Measurements from ENCODE around the gene COL8A2.

The COL8A2 gene

DNA sequence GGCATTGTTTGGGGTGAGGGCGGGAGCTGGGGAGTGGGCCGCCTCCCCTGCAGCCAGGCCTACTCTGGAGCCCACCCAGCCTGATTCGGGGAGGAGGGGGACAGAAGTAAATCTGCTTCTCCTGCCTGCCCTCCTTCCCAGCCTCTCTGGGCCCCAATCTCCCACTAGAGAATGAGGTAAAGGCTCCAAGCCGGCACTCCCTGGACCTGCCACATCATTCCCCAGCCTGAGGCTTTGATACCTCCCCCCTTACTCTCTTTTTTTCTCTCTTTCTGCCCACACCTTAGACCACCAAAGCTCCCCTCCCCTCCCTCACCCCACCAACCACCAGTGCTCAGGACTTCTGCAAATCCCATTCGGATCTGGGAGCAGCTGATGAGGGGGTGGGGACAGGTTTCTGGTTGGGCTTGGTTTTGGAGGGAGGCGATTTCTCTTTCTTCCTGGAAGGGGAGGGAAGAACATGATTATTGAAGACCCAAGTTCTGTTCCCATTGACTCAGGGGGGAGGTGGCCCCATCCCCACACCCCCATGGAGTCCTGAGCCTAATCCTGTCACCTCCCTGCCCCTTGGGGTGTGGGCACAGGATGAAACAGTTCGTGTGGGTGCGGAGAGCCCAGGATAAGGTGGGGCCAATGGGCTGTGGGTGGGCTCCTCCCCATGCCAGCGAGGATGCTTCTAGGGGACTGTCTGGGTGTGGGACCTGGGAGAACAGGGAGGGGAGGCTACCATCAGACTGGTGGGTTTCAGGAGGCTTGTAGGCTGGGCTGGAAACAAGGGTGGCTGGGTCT lies 32.3 kb upstream of the COL8A2 start:
- no peak for DNase-seq

DNA sequence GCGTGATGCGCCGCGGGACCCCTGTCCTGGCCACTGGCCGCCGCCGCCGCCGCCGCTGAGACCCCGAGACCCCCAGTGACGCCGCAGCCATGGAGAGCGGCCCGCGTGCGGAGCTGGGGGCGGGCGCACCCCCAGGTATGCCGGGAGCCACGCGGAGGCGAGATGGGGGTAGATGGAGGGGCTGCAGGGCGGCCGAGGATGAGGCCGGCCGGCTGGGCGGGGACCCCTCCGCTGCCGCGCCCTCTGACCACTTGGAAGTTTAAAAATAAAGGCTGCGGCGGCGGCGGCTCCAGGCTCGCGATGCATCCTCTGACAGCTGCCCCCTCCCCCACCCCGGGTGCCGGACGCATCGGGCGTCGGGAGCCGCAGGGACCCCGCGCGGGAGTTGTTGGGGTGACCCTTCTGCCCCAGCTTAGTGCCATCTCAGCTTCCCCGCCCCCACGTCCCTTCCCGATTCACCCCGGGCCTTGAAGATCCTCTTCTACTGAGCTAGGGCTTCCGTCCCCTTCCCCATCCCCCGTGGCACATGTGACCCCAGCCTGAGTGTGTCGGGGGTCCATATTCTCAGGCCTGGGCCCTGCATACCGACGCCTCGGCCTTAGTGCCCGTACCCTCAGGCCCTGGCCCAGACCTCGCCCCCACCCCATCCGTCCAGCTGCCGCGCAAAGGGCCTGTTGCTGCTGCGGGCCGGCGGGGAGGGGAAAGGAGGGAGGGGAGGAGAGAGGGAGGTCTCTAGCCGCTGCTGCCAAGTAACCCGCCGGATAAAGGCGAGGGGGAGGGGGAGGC lies 31.5 kb upstream of the COL8A2 start:
- DNase-seq, result no peak

DNA sequence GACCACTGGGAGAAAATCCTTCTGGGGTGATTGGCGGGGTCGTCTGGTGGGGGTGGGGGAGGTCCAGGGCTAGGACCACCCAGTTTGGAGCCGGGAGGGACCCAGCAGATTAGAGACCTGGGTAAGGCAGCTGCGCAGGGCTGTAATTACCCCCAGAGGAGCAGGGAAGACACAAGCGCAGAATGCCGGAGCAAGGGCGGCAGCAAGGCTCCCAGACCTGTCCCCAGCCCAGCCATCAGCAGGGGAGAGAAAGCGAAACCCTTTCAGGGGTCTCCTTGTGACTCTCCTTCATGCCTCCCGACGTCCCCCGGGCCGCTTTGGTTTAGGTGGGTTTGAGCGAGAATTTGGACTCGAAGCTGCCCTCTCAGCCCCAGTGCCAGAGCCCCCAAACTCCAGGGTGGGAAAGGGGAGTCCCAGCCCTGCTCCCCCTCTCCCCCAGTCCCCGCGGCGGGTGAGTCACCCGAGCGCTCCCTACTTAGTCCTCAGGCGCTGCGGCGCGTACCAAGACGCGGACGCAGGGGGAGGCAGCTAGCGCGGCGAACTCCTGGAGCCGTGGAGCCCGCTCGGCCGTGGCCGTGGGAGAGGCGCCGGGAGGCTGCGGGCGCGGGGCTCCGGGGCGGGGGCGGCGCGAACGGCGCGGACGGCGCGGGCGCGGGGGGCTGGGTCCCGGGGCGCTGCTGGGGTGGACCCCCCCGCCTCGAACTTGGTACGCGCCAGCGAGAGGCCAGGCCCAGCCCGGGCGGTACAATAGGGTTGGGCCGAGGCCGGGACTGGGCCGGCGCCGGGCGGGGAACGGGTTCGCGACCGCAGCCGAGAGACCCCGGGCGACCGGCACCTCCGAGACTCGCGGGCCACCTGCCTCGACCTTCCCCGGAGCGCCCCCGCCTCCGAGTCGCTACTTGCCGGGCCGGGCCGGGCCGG lies 30.6 kb upstream of the COL8A2 start, which contains the start of gene MAP7D1:
TSS of gene MAP7D1 (plus strand) at position 753 of the 921 bp plus-strand sequence. CDS start 258 bp downstream, outside the sequence.
- no peak for DNase-seq

DNA sequence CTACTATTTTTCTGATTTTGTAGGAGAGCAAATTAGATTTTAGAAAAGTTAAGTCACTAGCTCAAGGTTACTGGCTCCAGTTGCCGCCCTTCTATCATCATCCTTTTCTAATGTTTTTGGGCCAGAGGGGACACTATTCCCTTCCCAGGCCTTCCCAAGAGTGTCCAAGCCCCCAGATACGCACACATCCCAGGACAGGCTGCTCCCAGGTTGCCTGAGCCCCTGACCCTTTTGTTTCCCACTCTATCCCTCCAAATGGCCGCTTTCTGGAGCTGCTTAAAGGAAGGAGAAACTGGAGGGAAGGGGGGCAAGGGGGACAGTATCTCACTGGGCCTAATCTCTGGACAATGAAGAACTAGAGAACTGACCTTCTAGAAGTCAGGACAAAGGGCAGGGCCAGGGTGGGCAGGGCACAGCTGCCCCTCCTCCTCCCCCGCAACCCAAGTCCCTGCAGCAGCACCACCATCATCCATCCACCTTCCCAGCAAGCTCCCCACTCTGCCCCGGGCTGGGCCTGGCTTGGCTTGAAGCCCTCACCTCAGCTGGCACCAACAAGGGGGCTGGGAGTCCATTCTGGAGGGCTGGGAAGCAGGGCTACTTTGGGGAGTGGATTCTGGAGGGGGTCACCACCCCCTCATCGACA lies 29.9 kb upstream of the COL8A2 start:
- no peak for DNase-seq

DNA sequence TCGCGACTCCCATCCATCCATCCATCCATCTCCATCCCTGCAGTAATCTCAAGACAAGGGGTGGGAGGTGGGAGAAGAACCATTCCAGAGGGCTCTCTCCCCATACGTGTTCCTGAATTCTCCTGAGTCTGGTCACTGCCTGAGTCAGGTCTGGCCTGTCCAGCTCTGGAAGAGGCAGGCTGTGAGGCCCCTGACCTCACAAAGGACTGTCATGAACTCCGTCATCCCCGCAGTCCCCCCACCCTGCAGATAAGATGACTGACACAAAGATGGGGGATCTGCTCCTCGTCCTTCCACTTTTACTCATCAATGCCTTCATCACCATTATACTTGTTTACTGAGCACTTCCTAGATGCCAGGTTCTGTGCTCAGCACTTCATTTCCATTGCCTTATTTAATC lies 29.3 kb upstream of the COL8A2 start:
- no peak for DNase-seq

DNA sequence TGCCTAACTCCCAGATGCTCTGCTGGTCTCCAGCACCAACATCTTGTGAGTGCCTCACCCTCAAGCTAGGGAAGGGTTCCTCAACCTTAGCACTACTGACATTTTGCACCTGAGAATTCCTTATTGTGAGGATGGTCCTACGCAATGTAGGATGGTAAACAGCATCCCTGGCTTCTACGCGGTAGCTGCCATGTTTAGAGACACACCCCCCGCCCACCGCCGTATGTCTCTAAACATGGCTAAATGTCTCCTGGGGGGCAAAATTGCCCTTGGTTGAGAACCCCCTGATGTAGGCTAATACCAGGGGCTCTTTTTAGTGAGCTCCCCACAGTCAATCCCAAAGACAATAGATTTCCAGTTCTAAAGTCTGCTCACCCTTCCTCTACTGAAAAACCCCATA lies 28.5 kb upstream of the COL8A2 start:
- no peak for DNase-seq

DNA sequence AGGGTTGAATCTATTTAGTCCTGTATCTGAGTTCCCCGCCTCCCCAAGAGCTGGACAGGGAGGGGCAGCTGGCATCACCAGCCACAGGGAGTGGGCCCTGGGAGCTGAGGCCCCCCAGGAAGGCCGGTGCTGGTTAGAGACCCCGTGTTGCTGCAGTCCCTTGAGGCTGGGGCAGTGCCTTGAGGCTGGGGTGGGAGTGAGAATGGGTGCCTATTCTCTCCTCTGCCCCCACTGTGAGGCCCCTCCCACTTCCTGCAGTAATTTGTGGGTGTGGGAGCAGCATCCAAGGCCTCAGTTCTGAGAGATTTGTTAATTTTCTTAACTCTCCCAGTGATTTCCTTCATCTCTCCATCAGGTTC lies 26.8 kb upstream of the COL8A2 start:
- DNase-seq, result no peak

DNA sequence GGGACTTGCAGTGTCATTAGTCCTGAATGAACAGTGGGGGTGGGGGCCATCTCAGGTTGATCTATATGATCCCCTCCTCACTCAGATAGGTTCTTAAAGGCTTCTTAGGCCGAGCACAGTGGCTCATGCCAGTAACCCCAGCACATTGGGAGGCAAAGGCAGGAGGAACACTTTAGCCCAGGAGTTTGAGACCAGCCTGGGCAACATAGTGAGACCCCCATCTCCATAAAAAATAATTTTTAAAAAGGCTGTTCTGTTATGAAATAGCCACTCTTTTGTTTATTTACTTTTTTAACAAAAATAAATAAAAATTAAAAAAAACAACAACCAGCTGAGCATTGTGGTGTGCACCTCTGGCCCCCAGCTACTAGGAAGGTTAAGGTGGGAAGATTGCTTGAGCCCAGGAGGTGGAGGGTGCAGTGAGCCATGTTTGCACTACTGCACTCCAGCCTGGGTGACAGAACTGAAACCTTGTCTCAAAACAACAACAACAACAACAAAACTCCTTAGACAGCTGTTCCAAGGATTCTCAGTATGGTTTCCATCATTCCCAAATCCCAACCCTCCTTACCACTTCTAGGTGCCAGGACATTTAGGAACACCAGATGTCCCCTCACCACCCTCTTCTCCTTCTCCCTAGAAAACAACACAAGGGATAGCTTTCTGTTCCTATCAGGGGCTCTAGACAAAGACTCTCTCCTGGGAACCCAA lies 26.3 kb upstream of the COL8A2 start:
- DNase-seq, result no peak

DNA sequence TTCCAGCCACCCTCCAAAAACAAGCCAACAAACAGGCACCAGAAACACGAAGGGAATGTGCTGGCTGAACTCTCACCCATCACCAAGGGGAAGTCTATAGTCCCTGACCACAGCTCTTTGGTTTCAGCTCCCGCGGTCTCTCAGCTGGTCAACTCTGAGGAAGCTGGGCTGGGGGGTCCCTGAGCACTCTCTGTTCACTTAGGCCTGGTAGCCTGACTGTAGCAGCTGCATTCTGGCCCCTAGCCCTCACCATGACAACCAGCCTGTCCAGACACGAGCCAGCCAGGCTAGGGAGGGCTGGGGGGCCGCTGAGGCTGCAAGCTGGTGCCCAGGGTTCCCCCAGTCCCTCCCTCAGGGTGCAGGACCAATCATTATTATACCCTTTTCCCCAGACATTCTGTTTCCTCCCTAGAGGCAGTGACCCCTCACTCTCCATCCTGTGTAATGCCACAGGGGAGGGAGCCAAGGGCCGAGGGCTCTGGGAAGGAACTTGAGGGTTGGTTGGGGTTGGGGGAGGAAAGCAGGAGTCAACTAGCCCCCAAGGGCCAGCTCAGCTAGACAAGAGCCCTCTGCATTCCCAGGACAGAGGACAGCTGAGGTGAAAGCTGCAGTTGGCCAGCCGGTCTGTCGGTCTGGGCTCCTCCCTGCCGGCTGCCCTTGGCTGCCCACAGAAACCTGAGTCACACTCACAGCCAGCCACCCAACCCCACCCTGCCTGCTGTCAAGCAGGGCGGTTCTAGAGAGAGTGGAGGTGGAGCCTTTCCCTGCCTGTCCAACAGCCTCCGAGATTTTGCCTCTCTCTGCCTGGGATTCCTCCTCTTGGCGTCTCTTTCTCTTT lies 25.5 kb upstream of the COL8A2 start:
- DNase-seq, result peak; percentile 55

DNA sequence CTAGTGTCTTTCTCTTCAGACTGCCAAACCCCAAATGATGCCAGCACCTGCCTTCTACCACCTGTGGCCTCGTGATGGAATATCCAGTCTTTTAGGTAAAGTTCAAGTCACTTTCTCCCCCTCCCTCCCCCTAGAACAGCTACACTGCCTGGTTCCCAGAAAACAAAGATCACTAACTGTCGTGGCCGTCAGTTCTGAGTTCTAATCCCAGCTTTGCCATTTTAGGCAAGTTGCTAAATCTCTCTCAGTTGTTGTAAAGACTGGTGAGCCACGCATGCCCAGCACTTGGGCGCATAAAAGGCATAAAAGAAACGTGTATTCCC lies 24.9 kb upstream of the COL8A2 start:
- DNase-seq, result no peak

DNA sequence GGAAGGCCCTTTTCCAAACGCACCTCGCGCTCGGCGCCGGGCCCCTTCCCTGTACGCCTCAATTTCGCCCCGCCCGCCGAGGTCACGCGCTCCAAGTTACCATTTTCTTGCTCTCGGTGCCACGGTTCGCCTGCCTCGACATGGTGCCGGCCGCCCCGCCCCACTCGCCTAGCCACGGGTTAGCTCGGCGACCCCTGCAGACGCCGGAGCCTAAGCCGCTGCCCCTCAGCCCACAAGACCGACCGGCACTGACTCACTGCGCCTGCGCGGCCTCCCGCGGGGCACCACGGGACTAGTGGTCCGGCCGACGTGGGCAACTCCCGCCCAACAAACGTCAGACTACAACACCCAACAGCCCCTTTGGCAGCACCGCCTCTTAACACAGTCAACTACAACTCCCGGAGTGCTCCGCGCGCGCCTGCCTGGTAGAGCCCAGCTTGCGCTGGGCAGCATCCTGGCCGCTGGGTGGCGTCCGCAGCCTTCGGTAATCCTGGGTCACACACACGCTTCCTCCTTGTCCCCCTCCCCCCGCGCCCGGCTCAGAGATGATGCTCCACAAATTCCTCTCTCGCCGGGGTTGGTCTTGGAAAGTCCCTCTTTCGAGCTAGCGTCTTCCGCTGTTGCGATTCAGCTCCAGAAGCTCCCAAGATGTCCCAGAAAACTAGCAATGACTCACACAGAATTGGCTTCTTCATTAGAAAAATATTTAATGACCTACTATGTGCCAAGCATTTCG lies 24.4 kb upstream of the COL8A2 start, which contains the start of gene TRAPPC3:
TSS of gene TRAPPC3 (minus strand) at position 250 of the 736 bp plus-strand sequence. CDS start at position 142, 108 bp downstream.
- DNase-seq, result peak; percentile 96

DNA sequence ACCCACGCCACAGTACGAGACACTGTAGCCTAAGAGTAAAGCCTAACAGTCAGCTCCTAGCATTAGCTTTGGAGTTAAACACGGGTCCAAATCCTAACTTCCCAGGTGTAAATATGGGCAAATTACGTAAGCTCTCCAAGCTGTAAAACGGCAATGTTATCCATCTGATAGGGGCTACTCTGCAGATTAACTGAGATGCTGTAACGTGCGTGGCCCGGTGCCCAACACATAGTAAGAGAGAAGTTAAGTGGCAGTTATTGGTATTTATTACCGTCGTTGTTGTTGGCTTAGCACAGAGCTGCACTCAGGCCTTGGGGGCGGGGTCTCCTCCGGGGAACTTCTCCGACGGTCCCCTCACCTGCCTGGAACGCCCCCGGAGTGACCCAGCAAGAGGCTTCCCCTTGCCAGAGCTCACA lies 23.8 kb upstream of the COL8A2 start:
- DNase-seq, result no peak

DNA sequence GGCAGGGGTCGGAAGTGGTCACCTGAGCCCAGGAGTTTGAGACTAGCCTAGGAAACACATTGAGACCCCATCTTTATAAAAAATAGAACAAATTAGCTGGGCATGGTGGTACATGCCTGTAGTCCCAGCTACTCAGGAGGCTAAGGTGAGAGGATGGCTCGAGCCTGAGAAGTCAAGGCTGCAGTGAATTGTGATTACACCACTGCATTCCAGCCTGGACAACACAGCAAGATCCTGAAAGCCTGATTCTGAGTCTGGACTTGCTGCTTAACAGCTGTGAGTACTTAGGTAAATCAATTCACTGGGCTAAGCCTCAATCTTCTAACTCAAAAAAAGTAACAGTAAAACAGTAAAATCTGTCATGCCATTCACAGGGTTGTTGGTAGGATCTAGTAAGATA lies 19.4 kb upstream of the COL8A2 start:
- no peak for DNase-seq

DNA sequence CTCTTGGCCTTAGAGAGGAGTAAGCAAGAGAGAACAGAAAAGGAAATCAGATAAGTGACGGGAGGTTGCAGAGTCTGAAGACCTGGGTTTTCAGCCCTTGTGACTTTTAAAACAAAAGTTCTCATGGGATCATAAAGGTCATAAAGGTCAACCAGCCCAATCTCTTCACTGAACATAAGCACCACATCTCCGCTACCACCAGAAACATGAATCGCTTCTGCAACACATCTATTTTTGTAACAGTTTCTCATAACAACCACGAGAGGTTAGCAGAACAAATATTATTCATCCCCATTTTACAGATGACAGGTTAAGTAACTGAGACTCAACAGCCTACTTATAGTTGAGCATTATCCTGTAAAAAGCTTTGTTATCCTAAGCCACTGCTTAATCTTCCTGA lies 18.4 kb upstream of the COL8A2 start:
- DNase-seq, result no peak

DNA sequence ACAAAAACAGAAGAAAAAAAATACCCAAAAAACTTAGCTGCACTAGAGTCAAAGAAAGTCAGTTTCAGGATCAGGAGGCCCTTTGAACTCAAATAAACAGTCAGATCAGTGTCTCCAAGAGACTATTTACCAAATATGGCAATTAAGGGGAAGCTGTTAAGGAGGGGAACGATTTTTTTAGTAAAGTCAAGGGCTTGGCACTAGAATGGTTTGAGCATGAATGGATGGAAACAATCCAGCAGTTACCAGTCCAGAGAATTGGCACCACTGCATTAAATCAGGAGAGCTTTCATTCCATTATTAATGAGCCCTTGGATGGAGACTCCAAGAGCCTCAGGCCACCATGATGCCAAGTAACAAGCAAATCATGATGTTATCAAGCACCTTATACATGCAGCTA lies 17.1 kb upstream of the COL8A2 start:
- DNase-seq, result no peak

DNA sequence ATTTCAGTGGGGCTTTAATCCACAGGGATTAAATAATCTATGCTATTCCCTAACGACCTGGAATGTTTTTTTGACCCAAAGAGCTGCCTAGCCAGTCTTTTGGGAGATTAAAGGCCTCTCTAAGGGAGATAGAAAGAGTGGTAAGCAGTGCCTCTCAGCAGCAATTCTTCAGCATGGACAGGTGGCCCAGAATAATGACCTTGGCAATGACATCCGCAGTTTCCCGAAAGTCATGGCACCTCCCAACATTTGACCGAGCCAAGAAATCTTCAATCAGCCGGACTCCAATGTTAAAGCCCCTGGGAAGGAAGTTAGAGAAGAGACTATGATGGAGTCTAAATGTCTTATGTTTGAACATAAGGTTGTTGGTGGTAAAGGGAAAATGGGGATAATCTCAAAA lies 14.5 kb upstream of the COL8A2 start:
- DNase-seq, result no peak

DNA sequence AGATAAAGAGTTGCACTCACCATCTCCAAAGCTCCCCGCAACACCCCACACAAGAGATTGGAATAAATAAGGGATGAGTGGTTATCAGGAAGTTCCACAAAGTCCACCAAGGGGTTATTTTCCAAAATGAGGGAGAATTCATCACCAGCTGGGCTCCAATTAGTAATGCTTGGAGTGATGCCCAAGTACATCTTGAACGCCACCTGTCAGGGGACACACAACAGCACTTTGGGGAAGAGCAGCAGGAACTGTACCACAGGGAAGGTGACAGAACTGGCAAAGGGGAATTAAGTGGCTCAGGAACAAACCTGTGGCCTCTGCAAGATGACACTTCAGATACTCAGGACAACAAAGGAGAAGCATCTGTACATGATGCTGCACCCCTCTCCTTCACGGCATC lies 12.8 kb upstream of the COL8A2 start:
- peak; percentile 71 for DNase-seq

DNA sequence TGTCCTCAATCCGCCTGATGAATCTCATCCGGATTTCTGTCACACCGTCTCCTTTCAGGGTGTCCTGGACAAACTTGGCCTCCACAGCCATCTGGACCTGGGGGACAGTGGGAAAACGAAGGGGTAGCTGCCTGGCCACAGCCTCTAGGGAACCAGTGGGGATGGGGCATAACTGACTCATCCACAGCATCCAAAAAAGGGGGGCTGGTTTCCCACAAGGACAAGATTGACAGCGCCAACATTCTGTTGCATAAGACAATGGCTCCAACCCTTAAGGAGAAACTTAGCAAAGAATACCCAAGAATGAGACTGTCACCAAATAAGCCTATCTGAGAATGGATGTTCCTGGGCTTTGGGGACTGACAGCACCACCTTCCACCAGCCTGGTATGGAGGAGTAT lies 12.2 kb upstream of the COL8A2 start:
- DNase-seq, result no peak

DNA sequence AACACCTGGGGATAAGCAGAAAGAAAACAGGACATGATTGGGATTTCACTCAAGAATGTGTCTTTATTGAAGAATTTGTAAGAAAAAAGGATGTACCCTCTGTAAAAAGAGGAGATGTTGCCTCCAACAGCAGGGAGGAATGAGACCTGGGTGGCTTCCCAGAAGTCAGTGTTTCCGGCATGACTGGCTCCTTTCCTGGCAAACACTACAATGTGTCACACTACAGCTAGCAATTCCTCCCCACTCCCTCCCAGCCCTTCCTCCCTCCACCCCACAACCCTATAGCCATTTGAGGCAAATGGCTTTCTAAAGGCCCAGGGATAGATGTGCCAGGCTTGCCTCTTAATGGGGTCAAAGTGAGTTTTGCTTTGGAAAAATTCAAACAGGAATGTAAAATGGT lies 11.5 kb upstream of the COL8A2 start:
- DNase-seq, result no peak

DNA sequence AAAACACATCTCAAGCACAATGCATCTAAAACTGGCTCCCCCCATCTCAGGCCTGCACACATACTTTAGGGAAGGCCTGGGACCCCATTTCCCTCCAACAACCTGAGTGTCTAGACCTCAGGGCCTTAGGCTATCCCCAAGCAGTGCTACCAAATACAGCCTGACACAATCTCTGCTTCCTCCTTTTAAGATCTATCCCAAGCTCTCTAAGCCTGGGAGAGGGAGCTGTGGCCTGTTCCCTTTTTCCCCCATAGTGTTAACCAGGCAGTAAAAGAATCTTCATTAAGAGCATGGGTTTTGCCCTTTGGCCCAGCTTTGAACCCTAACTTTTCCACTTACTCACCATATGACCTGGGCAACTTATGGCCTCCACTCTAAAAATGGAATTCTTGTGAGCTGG lies 10.8 kb upstream of the COL8A2 start:
- no peak for DNase-seq

DNA sequence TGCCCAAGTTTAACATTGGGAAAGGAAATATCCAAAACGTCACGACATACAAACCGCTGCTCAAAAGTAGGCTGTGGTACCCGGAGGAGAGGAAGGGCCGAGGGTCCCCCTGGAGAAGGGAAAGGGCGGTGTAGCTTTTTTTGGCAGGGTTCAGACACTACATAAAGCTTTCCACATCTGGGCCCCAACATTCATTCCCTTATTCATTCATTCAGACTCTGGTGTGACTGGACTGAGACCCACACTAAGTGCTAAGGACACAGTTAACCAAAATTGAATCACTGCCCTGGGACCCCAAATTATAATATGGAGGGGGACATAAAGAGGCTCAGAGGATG lies 10.3 kb upstream of the COL8A2 start:
- DNase-seq, result no peak

Data from NCI-H187 treated with DMSO at 0.1 percent for 48 hours (cell line).